RWPE2 (cell line): Measurements from ENCODE around the gene CXCL9.
"Not testable (repeated sequence)": the region's sequence is repeated elsewhere in the genome, so short reads cannot be mapped to it uniquely, and the experiment has no call there.

ENCODE experiments used
- ATAC-seq: fragments of 200-7000 bp; cut with Tn5 transposase; 3 replicates; pipeline ENCODE4 v1.9.1; 2021; ENCODE audit warnings: low read depth
- DNase-seq: peaks from one replicate; pipeline ENCODE4 v3.0.0-alpha.2; 2020; ENCODE audit warnings: low spot score
- H3K27ac ChIP-seq: fragments of 450-650 bp; 2 replicates; pipeline ENCODE4 v1.5.1; 2017; ENCODE audit warnings: mild to moderate bottlenecking; ENCODE audit not compliant: poor library complexity, severe bottlenecking
- H3K27me3 ChIP-seq: fragments of 250-450 bp; sonication (Bioruptor Pico); 2 replicates; pipeline ENCODE4 v1.5.1; 2021; ENCODE audit warnings: mild to moderate bottlenecking, moderate library complexity; ENCODE audit not compliant: insufficient read depth, poor library complexity, severe bottlenecking
- H3K36me3 ChIP-seq: fragments of 250-450 bp; sonication (Bioruptor Pico); 2 replicates; pipeline ENCODE4 v1.5.1; 2020; ENCODE audit warnings: low read depth, mild to moderate bottlenecking, moderate library complexity
- H3K4me1 ChIP-seq: fragments of 250-450 bp; sonication (Bioruptor Pico); 2 replicates; pipeline ENCODE4 v1.5.1; 2021; ENCODE audit warnings: mild to moderate bottlenecking, moderate library complexity; ENCODE audit not compliant: insufficient read depth, poor library complexity, severe bottlenecking
- H3K4me3 ChIP-seq: fragments of 250-450 bp; sonication (Bioruptor Pico); 2 replicates; pipeline ENCODE4 v1.5.1; 2021; ENCODE audit warnings: mild to moderate bottlenecking, moderate library complexity; ENCODE audit not compliant: severe bottlenecking
- H3K9me3 ChIP-seq: fragments of 250-450 bp; sonication (Bioruptor Pico); 2 replicates; pipeline ENCODE4 v1.5.1; 2021; ENCODE audit warnings: mild to moderate bottlenecking, moderate library complexity; ENCODE audit not compliant: severe bottlenecking
- TF ChIP-seq, protein P1 (sequence below): fragments of 450-650 bp; IDR thresholded peaks from one replicate; pipeline ENCODE4 v1.5.1; 2017; ENCODE audit warnings: mild to moderate bottlenecking, moderate library complexity; ENCODE audit not compliant: poor library complexity, severe bottlenecking

Gene CXCL9

DNA sequence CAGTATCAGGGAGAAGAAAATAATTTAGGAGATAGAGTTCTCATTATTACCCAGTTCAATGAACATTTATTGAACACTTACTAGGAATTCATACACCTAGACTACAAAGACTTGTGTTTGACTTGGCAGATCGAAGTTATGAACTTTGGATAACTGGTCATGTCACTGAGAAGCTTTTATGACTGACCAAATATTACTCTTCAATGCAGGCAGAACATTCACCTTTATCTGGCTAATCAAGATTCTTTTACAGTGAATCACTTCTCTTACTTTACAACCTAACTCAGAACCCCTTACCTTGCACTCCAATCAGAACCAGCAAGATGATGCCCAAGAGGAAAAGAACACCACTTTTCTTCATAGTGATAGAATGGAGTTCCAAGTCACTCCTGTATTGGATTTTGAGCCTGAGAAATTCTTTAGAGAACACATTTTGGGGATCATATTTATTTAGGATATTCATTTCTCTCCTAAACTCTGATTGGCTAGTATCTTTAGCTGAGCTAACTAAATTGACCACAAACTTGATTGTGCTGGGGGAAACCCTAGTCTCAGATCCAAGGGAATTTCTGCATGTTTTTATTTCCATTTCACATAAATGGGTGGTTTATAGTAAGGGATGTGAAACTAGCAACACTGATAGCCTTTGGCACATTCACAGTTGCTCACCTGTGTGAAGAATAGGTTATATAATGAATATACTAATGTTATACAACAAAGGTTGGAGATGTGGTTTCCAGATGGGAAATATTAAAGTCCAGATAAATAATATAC lies at the start of gene CXCL9:
TSS of gene CXCL9 (minus strand) at position 421 of the 774 bp plus-strand sequence. CDS start at position 361, 60 bp downstream.
- TF ChIP-seq, protein P1, sequence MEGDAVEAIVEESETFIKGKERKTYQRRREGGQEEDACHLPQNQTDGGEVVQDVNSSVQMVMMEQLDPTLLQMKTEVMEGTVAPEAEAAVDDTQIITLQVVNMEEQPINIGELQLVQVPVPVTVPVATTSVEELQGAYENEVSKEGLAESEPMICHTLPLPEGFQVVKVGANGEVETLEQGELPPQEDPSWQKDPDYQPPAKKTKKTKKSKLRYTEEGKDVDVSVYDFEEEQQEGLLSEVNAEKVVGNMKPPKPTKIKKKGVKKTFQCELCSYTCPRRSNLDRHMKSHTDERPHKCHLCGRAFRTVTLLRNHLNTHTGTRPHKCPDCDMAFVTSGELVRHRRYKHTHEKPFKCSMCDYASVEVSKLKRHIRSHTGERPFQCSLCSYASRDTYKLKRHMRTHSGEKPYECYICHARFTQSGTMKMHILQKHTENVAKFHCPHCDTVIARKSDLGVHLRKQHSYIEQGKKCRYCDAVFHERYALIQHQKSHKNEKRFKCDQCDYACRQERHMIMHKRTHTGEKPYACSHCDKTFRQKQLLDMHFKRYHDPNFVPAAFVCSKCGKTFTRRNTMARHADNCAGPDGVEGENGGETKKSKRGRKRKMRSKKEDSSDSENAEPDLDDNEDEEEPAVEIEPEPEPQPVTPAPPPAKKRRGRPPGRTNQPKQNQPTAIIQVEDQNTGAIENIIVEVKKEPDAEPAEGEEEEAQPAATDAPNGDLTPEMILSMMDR = no peak
- no peak for DNase-seq
- H3K36me3 ChIP-seq = no peaks in the 10 kb centered on the region

DNA sequence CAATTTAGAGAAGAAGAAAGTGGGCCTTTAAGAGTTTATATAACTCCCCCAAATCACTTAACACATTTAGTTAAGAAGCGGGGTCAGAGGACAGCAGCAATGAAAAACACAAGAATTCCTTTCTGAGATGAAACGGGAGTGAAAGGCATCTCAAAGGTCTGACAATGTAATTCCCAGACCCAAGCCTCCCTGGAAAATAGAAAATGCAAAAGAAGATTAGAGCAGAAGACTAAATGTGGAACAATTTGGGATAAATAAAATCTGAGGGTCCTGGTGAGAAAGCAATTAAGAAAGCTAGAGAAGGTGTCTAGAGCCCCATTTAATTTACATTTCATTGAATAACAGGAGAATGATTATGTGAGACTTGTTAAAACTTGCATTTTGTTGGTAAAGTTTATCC lies 48.1 kb upstream of the CXCL9 start:
- TF ChIP-seq, protein P1 = no peak

More for the DNA sequence above, at the start of gene CXCL9:
- H3K4me1 ChIP-seq = peaks cover 22% of the 10 kb centered on the region
- peak; percentile 87 for ATAC-seq
- H3K27ac ChIP-seq = peak within 1 kb of the TSS; percentile 33
- H3K27me3 ChIP-seq = no peaks in the 10 kb centered on the region
- no peak within 1 kb of the TSS for H3K4me3 ChIP-seq
- no peaks in the 10 kb centered on the region for H3K9me3 ChIP-seq

DNA sequence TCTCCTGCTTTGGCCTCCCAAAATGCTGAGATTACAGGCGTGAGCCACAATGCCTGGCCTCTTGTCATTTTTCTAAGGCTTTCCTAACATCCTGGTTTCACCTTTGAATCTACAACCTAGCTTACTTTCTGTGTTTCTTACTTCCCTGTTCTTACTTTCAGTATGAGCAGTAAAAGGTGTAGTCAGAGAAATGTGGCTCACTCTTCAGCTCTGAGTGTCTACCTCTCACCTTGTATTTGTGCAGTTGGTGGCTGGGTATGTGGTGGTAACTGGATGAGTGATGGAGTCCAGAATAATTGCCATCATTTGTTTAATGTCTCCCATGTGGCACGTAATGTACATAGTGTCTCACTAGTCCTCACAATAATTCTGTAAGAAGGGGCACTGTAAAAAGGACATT lies 47.7 kb upstream of the CXCL9 start:
- DNase-seq = no peak
- ATAC-seq = no peak
- no peaks in the 10 kb centered on the region for H3K36me3 ChIP-seq
- H3K9me3 ChIP-seq = no peaks in the 10 kb centered on the region
- no peak overlapping the region for H3K4me3 ChIP-seq
- no peaks in the 10 kb centered on the region for H3K27me3 ChIP-seq
- TF ChIP-seq, protein P1 = no peak
- peaks cover 20% of the 10 kb centered on the region for H3K4me1 ChIP-seq
- H3K27ac ChIP-seq = no peak overlapping the region

More for the DNA sequence above, 48.1 kb upstream of the CXCL9 start:
- DNase-seq (no peak), ATAC-seq (no peak)
- H3K9me3 ChIP-seq = no peaks in the 10 kb centered on the region
- no peaks in the 10 kb centered on the region for H3K36me3 ChIP-seq
- no peak overlapping the region for H3K27ac ChIP-seq
- no peak overlapping the region for H3K4me3 ChIP-seq
- peaks cover 25% of the 10 kb centered on the region for H3K4me1 ChIP-seq
- no peaks in the 10 kb centered on the region for H3K27me3 ChIP-seq

DNA sequence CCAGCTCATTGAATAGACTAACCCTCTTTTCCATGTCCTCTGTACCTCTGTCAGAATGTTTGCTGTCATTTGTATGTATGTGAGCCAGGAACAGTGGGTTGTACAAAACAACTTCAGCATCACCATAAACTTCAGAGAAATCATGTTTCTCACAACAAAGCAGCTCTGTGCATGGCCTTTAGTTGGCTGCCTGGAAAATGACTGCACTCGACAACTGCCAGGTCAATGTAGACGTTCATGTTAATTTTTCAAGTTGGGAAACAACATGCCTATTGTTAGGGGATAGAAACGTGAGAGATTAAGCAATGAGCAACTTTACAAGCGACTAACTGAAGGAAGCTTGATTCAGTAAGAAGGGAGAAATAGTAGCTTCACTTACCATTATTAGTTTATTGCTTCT lies 46.4 kb upstream of the CXCL9 start:
- Histone ChIP-seq H3K9me3 (no peaks in the 10 kb centered on the region), H3K4me1 (peaks cover 10% of the 10 kb centered on the region), H3K27ac (no peak overlapping the region), H3K36me3 (no peaks in the 10 kb centered on the region), H3K4me3 (no peak overlapping the region), H3K27me3 (no peaks in the 10 kb centered on the region)
- ATAC-seq (no peak), DNase-seq (no peak)
- TF ChIP-seq, protein P1 = no peak

DNA sequence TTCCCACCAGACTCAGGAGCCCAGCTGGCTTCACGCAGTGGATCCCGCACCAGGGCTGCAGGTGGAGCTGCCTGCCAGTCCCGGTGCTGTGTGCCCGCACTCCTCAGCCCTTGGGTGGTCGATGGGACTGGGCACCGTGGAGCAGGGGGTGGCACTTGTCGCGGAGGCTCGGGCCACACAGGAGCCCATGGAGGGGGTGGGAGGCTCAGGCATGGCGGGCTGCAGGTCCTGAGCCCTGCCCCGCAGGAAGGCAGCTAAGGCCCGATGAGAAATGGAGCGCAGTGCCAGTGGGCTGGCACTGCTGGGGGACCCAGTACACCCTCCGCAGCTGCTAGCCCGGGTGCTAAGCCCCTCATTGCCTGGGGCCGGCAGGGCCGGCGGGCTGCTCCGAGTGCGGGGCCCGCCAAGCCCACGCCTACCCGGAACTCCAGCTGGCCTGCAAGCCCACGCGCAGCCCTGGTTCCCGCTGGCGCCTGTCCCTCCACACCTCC lies 43.3 kb upstream of the CXCL9 start:
- ATAC-seq, H3K4me1 ChIP-seq, H3K36me3 ChIP-seq, H3K4me3 ChIP-seq, H3K27ac ChIP-seq, H3K9me3 ChIP-seq, DNase-seq, H3K27me3 ChIP-seq: not testable (repeated sequence)

DNA sequence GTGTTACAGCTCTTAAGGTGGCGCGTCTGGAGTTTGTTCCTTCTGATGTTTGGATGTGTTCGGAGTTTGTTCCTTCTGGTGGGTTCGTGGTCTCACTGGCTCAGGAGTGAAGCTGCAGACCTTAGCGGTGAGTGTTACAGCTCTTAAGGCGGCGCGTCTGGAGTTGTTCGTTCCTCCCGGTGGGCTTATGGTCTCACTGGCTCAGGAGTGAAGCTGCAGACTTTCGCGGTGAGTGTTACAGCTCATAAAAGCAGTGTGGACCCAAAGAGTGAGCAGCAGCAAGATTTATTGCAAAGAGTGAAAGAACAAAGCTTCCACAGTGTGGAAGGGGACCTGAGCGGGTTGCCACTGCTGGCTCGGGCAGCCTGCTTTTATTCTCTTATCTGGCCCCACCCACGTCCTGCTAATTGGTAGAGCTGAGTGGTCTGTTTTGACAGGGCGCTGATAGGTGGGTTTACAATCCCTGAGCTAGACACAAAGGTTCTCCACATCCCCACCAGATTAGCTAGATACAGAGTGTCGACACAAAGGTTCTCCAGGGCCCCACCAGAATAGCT lies 42.6 kb upstream of the CXCL9 start:
- not testable (repeated sequence) for H3K9me3 ChIP-seq, H3K36me3 ChIP-seq, H3K4me1 ChIP-seq, H3K27me3 ChIP-seq, DNase-seq, H3K4me3 ChIP-seq, H3K27ac ChIP-seq, ATAC-seq

DNA sequence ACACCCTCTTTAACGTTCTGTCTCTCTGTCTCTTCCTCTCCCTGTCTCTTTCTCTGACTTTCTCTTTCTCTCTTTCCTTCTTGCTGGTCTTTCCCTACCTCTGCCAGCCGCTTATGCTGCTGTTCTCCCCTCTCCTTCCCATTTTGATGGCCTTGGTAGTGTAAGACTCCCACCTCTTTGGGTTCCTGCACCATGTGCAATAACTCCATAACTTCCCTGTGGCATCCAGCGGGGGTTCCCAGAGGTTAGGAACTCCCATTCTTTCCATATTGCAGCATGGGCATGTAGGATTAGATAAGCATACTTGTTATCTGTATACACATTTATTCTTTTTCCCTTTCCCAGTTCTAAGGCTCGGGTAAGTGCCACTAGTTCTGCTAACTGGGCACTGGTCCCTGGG lies 37.4 kb upstream of the CXCL9 start:
- H3K4me3 ChIP-seq, H3K27me3 ChIP-seq, H3K36me3 ChIP-seq, ATAC-seq, H3K4me1 ChIP-seq, H3K27ac ChIP-seq, H3K9me3 ChIP-seq, DNase-seq: not testable (repeated sequence)

DNA sequence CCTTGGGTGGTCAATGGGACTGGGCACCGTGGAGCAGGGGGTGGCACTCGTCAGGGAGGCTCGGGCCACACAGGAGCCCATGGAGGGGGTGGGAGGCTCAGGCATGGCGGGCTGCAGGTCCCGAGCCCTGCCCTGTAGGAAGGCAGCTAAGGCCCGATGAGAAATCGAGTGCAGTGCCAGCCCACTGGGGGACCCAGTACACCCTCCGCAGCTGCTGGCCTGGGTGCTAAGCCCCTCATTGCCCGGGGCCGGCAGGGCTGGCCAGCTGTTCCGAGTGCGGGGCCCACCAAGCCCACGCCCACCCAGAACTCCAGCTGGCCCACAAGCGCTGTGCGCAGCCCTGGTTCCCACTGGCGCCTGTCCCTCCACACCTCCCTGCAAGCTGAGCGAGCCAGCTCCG lies 36.0 kb upstream of the CXCL9 start:
- not testable (repeated sequence) for ATAC-seq, H3K4me3 ChIP-seq, H3K27me3 ChIP-seq, H3K9me3 ChIP-seq, H3K27ac ChIP-seq, H3K36me3 ChIP-seq, DNase-seq, H3K4me1 ChIP-seq
